OCI-M1 (cell line): Measurements from ENCODE around the gene PLEKHG3.

Experiments used
- DNase-seq: peaks from one replicate; lab custom pipeline; 2025; lab: John Stamatoyannopoulos, UW

PLEKHG3 gene

GRCh38 chr14:64747327-64747726 is 43.1 kb downstream of the PLEKHG3 start:
- DNase-seq: no peak

GRCh38 chr14:64748521-64748920 is 44.3 kb downstream of the PLEKHG3 start:
- no peak for DNase-seq

GRCh38 chr14:64748995-64749714 is 44.9 kb downstream of the PLEKHG3 start:
- DNase-seq: no peak

- no peak for DNase-seq
Measured at GRCh38 chr14:64752909-64753308, 48.7 kb downstream of the PLEKHG3 start.

GRCh38 chr14:64753374-64753773 is 49.1 kb downstream of the PLEKHG3 start:
- no peak for DNase-seq

GRCh38 chr14:64753999-64754398 is 49.8 kb downstream of the PLEKHG3 start:
- DNase-seq: no peak

- no peak for DNase-seq
Measured at GRCh38 chr14:64754685-64755084, 50.5 kb downstream of the PLEKHG3 start.

GRCh38 chr14:64755781-64756221 is 51.6 kb downstream of the PLEKHG3 start:
- DNase-seq: no peak

- DNase-seq: no peak
Measured at GRCh38 chr14:64756712-64757111, 52.5 kb downstream of the PLEKHG3 start.

- no peak for DNase-seq
Measured at GRCh38 chr14:64757601-64758000, 53.4 kb downstream of the PLEKHG3 start.

- DNase-seq: no peak
Measured at GRCh38 chr14:64758025-64758521, 53.8 kb downstream of the PLEKHG3 start.

GRCh38 chr14:64758691-64759554 is 54.7 kb downstream of the PLEKHG3 start:
- peak; percentile 30 for DNase-seq

GRCh38 chr14:64759555-64759938 is 55.3 kb downstream of the PLEKHG3 start:
- DNase-seq: no peak

- DNase-seq: peak; percentile 53
Measured at GRCh38 chr14:64760146-64760755, 56.0 kb downstream of the PLEKHG3 start.

- no peak for DNase-seq
Measured at GRCh38 chr14:64760916-64761315, 56.7 kb downstream of the PLEKHG3 start.

GRCh38 chr14:64761441-64762043 is 57.3 kb downstream of the PLEKHG3 start:
- peak; percentile 24 for DNase-seq

- DNase-seq: peak; percentile 65
Measured at GRCh38 chr14:64762044-64763034, 58.1 kb downstream of the PLEKHG3 start.

GRCh38 chr14:64763085-64763782 is 59.0 kb downstream of the PLEKHG3 start:
- DNase-seq: no peak

- peak; percentile 11 for DNase-seq
Measured at GRCh38 chr14:64763801-64764621, 59.8 kb downstream of the PLEKHG3 start.
